Smooth muscle cell (in vitro differentiated cells): ENCODE data around the gene HOXC6. TPM values are rescaled to one million over a fixed set of nuclear protein-coding genes. Genes with fewer than 3 reads are reported as not detected.

Experiments used
- DNase-seq: peaks from one replicate; lab custom pipeline; 2025; ENCODE audit not compliant: unreplicated experiment; lab: John Stamatoyannopoulos, UW
- H2AFZ ChIP-seq: fragments of 200-600 bp; sonication (generic); 2 replicates; pipeline ENCODE4 v1.6.0; 2016; ENCODE audit warnings: antibody characterized with exemption, low read depth, mild to moderate bottlenecking
- H3F3A ChIP-seq: fragments of 200-600 bp; sonication (generic); 2 replicates; pipeline ENCODE4 v1.6.0; 2017; ENCODE audit warnings: antibody characterized with exemption, low read depth
- H3K27ac ChIP-seq: fragments of 200-600 bp; sonication (generic); 2 replicates; pipeline ENCODE4 v1.5.1; 2016; ENCODE audit warnings: low read depth, mild to moderate bottlenecking
- H3K27me3 ChIP-seq: fragments of 200-600 bp; sonication (generic); 2 replicates; pipeline ENCODE4 v1.6.1; 2016; ENCODE audit warnings: low read depth, mild to moderate bottlenecking
- H3K36me3 ChIP-seq: fragments of 200-600 bp; sonication (generic); 2 replicates; pipeline ENCODE4 v1.5.1; 2016; ENCODE audit warnings: low read depth
- H3K4me1 ChIP-seq: fragments of 200-600 bp; sonication (generic); 2 replicates; pipeline ENCODE4 v1.5.1; 2016; ENCODE audit warnings: low read depth
- H3K4me2 ChIP-seq: fragments of 200-600 bp; sonication (generic); 2 replicates; pipeline ENCODE4 v1.6.0; 2016; ENCODE audit warnings: mild to moderate bottlenecking
- H3K4me3 ChIP-seq: fragments of 200-600 bp; sonication (generic); 2 replicates; pipeline ENCODE4 v1.5.1; 2016; ENCODE audit warnings: mild to moderate bottlenecking
- H3K79me2 ChIP-seq: fragments of 200-600 bp; sonication (generic); 2 replicates; pipeline ENCODE4 v1.6.0; 2016; ENCODE audit warnings: low read depth, mild to moderate bottlenecking
- H3K9ac ChIP-seq: fragments of 200-600 bp; sonication (generic); 2 replicates; pipeline ENCODE4 v1.6.0; 2016; ENCODE audit warnings: low read depth
- H3K9me3 ChIP-seq: fragments of 200-600 bp; sonication (generic); replicated peaks from 2 replicates; pipeline ENCODE4 v1.5.1; 2016; ENCODE audit warnings: low read depth
- H4K20me1 ChIP-seq: fragments of 200-600 bp; sonication (generic); 2 replicates; pipeline ENCODE4 v1.6.0; 2016; ENCODE audit warnings: low read depth
- WGBS: methylation state at CpG from one replicate; pipeline ENCODE4 v1.1.7; 2016; ENCODE audit warnings: low lambda C conversion rate; 5-methylcytosine and 5-hydroxymethylcytosine counted together
- polyA plus RNA-seq: library from polyadenylated mRNA; unstranded; fragments of >200 nt; fragmentation: Nextera tagmentation; extraction: Ambion mirVana; gene quantifications from 2 replicates; pipeline ENCODE4 v1.2.1, GENCODE V29; 2016
- total RNA-seq: library from RNA; depleted of rRNA; stranded (reverse); fragments of >200 nt; gene quantifications from 2 replicates; pipeline ENCODE4 v1.2.3, GENCODE V29; 2014
- TF ChIP-seq, protein P1 (sequence below): fragments of 200-600 bp; sonication (generic); IDR thresholded peaks from 2 replicates; pipeline ENCODE4 v1.5.1; 2017; ENCODE audit warnings: borderline replicate concordance, mild to moderate bottlenecking, antibody characterized with exemption; ENCODE audit not compliant: insufficient read depth, poor library complexity, severe bottlenecking

The HOXC6 gene
- total and polyA plus RNA-seq, 2 experiments from 2014 or later: 3.1 to 12.3 TPM

DNA sequence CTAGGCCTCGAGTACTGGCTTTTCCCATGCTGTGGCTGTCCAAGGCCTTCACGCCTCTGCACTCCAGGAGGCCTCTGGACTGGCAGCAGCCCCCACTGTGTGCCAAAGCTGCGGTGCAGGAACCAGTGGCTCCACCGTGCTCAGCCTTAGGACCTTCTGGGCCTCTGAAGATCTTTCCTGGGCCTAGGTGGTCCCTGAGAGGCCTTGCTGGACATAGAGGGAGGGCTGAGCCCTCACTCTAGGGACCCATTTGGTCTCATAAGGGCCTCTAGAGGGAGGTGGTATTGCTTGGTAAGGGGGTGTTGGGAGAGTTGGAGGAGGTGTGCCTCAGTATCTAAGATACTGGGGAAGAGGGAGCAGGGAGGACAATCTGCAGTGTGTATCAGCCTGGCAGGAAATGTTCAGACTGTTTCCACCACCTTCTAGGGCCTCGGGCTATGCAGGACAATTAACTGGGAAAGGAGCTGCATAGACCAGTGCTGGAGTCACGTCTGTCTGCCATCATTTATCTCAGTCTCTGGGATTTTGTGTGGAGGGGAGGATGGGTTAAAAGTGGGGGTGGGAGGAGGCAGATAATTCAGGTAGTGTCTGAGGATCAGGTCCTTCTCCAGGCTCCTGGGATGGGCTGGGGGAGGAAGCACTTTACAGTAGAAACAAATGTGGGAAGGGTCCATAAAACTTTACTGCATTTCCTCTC lies 7.5 kb downstream of the HOXC6 start:
- H4K20me1 ChIP-seq: no peaks in the 10 kb centered on the region

DNA sequence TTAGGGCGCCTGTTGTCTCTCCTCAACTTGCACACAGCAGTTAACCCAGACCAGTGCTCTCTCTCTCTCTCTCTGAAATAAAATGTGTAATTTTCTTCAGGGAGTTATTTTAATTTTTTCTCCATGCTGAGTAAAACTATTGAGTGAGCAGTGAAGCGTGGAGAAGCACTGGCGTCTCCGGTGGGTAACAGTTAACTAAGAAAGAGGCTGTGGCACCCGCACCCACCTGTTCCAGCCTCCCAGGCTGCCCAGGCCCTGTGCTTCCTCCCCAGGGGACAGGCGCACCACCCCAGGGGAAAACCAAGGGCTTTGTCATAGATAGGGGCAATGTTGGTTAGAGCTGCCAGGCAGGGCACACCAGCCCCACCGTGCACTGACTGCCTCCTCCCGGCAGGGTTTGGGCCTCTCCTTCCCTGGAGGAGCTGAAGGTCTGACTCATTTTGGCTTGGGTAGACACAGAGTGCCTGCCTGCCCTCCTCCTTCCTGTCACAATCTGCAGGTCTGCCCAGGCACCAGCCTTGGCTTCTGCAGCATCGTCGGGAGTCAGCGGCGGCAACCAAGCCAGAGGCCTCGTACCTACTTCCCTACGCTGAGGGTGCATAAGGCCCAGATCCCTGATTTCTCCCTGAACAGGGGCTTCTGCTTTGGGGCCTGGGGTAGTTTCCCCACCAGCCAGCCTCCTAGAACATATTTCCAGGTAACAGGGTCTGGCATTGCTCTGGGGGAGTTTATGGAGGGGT lies 8.6 kb downstream of the HOXC6 start:
- 72% methylated on average over 14 of the region's 14 CpGs for WGBS
- TF ChIP-seq, protein P1, sequence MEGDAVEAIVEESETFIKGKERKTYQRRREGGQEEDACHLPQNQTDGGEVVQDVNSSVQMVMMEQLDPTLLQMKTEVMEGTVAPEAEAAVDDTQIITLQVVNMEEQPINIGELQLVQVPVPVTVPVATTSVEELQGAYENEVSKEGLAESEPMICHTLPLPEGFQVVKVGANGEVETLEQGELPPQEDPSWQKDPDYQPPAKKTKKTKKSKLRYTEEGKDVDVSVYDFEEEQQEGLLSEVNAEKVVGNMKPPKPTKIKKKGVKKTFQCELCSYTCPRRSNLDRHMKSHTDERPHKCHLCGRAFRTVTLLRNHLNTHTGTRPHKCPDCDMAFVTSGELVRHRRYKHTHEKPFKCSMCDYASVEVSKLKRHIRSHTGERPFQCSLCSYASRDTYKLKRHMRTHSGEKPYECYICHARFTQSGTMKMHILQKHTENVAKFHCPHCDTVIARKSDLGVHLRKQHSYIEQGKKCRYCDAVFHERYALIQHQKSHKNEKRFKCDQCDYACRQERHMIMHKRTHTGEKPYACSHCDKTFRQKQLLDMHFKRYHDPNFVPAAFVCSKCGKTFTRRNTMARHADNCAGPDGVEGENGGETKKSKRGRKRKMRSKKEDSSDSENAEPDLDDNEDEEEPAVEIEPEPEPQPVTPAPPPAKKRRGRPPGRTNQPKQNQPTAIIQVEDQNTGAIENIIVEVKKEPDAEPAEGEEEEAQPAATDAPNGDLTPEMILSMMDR: no peak
- DNase-seq: no peak
- H3K79me2 ChIP-seq: no peaks in the 10 kb centered on the region
- no peak overlapping the region for H3K4me3 ChIP-seq
- H3K27me3 ChIP-seq: peaks cover 100% of the 10 kb centered on the region
- H3K27ac ChIP-seq: no peak overlapping the region
- no peaks in the 10 kb centered on the region for H3K36me3 ChIP-seq
- H3K9ac ChIP-seq: no peak overlapping the region
- no peaks in the 10 kb centered on the region for H3K4me1 ChIP-seq
- no peak overlapping the region for H2AFZ ChIP-seq
- H3K9me3 ChIP-seq: no peaks in the 10 kb centered on the region
- no peaks in the 10 kb centered on the region for H3F3A ChIP-seq
- no peak overlapping the region for H3K4me2 ChIP-seq
- no peaks in the 10 kb centered on the region for H4K20me1 ChIP-seq

More for the DNA sequence above, 7.5 kb downstream of the HOXC6 start:
- H3F3A ChIP-seq: no peaks in the 10 kb centered on the region
- 52% methylated on average over 6 of the region's 6 CpGs for WGBS
- H3K79me2 ChIP-seq: no peaks in the 10 kb centered on the region
- no peak overlapping the region for H3K4me2 ChIP-seq
- H3K4me1 ChIP-seq: peaks cover 4% of the 10 kb centered on the region
- no peak overlapping the region for H3K4me3 ChIP-seq
- no peak overlapping the region for H3K27ac ChIP-seq
- H3K27me3 ChIP-seq: peaks cover 99% of the 10 kb centered on the region
- no peak for DNase-seq
- no peak overlapping the region for H3K9ac ChIP-seq
- no peak overlapping the region for H2AFZ ChIP-seq
- H3K9me3 ChIP-seq: no peaks in the 10 kb centered on the region
- H3K36me3 ChIP-seq: no peaks in the 10 kb centered on the region
- TF ChIP-seq, protein P1: no peak

DNA sequence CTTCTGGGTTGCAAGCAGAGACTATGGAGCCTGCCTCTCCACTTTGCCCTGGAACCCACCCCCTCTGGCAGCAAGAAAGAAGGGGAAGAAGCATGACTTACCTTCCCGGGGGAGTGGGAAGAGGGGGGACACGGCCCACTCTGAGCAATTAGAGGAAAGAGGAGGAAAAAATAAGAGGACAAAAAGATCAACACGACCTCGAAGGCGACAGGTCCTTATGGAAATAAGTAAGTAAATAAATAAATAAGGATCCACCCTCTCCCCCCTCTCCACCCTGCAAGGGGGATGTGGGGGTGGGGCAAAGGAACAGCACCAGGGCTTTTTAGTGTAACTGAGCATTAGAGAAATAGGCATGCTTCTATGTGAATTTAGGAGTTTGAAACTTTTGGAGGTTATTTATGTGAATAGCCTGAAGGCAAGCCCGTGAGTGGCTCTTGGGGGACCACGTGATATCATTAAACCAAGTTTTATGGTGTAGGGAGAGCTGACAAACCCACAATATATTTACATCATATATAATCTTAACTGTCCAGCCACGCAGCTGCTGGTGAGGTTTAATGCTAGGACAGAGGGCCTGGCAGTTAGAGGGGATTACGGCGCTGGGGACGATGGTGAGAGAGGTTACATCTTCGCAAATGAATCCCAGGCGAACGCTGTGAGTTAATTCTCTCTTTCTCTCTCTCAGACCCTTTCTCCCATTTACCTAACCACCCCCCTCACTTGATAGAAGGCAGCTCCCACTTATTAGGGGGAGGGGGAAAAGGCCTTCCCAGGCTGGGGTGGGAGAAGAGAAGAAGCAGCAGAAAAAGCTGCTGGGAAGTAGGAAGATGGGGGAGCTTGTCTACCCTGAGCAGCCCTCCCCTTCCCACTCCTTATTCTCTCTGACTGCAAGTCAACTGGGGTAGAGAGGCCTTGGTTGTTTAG lies 9.4 kb downstream of the HOXC6 start:
- WGBS: 26% methylated on average over 14 of the region's 14 CpGs
- H3K4me1 ChIP-seq: no peaks in the 10 kb centered on the region
- no peak for DNase-seq
- no peak overlapping the region for H3K9ac ChIP-seq
- no peak overlapping the region for H3K4me3 ChIP-seq
- H3K27me3 ChIP-seq: peaks cover 100% of the 10 kb centered on the region
- H2AFZ ChIP-seq: no peak overlapping the region
- TF ChIP-seq, protein P1: no peak
- H3K4me2 ChIP-seq: no peak overlapping the region
- no peaks in the 10 kb centered on the region for H4K20me1 ChIP-seq
- H3K9me3 ChIP-seq: no peaks in the 10 kb centered on the region
- no peaks in the 10 kb centered on the region for H3K79me2 ChIP-seq
- no peak overlapping the region for H3K27ac ChIP-seq
- H3F3A ChIP-seq: no peaks in the 10 kb centered on the region
- H3K36me3 ChIP-seq: no peaks in the 10 kb centered on the region
